ENCODE data around the gene TMEM109. TPM values are rescaled to one million over a fixed set of nuclear protein-coding genes. Genes with fewer than 3 reads are reported as not detected.

The TMEM109 gene
- total RNA-seq, 1 donor from 2014 or later = 127 TPM

DNA sequence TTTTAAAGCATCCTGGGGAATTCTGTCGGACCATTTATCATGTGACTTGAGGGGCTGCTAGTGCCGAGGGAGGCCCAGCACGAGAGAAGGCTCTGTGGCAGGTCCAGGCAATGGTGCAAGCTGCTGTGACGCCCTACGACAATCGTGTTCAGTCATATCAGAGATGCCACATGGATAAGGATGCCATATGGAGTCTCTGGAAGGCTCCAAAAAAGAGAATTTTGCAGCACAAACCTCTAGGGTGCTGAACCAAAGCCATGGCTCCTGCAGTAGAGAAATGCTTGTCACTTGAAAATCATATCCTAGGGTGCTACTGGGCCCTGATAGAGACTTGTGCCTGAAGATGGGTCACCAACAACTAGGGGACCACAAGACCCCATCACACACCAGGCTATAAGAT lies 50.8 kb downstream of the TMEM109 start:
- Histone ChIP-seq H3K27ac (no peak overlapping the region), H3K27me3 (no peaks in the 10 kb centered on the region), H3K4me3 (no peak overlapping the region), H3K4me1 (no peaks in the 10 kb centered on the region), H3K9me3 (no peaks in the 10 kb centered on the region), H3K36me3 (no peaks in the 10 kb centered on the region)
- intact Hi-C loops (cut with DNase I) = no loop called here
- no peak for DNase-seq (ENCODE audit: extremely low spot score in 2 of 2)
- TF ChIP-seq, protein P1, sequence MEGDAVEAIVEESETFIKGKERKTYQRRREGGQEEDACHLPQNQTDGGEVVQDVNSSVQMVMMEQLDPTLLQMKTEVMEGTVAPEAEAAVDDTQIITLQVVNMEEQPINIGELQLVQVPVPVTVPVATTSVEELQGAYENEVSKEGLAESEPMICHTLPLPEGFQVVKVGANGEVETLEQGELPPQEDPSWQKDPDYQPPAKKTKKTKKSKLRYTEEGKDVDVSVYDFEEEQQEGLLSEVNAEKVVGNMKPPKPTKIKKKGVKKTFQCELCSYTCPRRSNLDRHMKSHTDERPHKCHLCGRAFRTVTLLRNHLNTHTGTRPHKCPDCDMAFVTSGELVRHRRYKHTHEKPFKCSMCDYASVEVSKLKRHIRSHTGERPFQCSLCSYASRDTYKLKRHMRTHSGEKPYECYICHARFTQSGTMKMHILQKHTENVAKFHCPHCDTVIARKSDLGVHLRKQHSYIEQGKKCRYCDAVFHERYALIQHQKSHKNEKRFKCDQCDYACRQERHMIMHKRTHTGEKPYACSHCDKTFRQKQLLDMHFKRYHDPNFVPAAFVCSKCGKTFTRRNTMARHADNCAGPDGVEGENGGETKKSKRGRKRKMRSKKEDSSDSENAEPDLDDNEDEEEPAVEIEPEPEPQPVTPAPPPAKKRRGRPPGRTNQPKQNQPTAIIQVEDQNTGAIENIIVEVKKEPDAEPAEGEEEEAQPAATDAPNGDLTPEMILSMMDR (IDR thresholded peaks at IDR 0.05) = no peak
- TF ChIP-seq POLR2AphosphoS5 (IDR thresholded peaks at IDR 0.05; ENCODE audit: insufficient read depth in 1 of 2, low read depth in 1 of 2) (no peak), POLR2A (IDR thresholded peaks at IDR 0.05) (no peak)

DNA sequence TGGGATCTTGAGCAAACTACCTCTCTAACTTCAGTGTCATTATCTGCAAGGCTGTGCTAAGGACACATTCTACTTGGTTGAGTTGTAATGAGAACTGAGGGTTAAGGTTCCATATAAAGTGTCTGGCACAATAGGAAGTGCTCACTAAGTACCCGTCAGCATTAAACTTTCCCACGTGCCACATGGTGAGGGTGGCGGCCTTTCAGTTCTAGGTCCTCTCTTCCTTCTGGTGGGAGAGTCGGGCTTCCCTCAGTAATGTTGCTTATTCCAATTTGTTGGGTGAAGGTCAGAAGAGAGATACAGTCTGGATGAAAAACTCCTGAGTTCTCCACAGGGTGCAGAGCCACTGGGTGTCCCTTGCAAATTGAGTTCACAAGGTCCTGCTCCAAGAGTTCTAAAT lies 52.9 kb downstream of the TMEM109 start:
- H3K4me3 ChIP-seq = no peak overlapping the region
- no peaks in the 10 kb centered on the region for H3K9me3 ChIP-seq
- no peak for DNase-seq (ENCODE audit: extremely low spot score in 2 of 2)
- intact Hi-C loops (cut with DNase I) = no loop called here
- H3K36me3 ChIP-seq = no peaks in the 10 kb centered on the region
- no peaks in the 10 kb centered on the region for H3K27me3 ChIP-seq
- H3K4me1 ChIP-seq = no peaks in the 10 kb centered on the region
- TF ChIP-seq, protein P1 (IDR thresholded peaks at IDR 0.05) = no peak
- TF ChIP-seq POLR2AphosphoS5 (IDR thresholded peaks at IDR 0.05; ENCODE audit: insufficient read depth in 1 of 2, low read depth in 1 of 2) (no peak), POLR2A (IDR thresholded peaks at IDR 0.05) (no peak)
- H3K27ac ChIP-seq = no peak overlapping the region

DNA sequence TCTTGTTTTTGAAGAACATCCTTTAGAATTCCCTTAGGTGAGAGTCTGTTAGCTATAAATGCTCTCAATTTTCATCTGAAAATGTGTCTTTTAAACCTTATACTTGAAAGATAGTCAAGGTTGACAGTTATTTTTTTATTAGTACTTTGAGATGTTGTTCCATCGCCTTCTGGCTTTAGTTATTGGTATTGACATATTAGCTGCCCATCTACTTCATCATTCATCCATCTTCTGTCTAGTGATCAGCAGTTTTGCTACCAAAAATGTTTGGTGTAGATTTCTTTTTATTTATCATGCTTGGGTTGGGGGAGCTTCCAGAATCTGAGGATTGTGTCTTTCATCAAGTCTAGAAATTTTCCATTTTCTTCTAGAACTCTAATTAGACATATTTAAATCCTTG lies 54.3 kb downstream of the TMEM109 start:
- Histone ChIP-seq H3K9me3 (no peaks in the 10 kb centered on the region), H3K4me1 (no peaks in the 10 kb centered on the region), H3K36me3 (no peaks in the 10 kb centered on the region), H3K27ac (no peak overlapping the region), H3K27me3 (no peaks in the 10 kb centered on the region), H3K4me3 (no peak overlapping the region)
- TF ChIP-seq, protein P1 (IDR thresholded peaks at IDR 0.05) = no peak
- TF ChIP-seq POLR2A (IDR thresholded peaks at IDR 0.05) (no peak), POLR2AphosphoS5 (IDR thresholded peaks at IDR 0.05; ENCODE audit: insufficient read depth in 1 of 2, low read depth in 1 of 2) (no peak)
- DNase-seq (ENCODE audit: extremely low spot score in 2 of 2) = no peak
- intact Hi-C loops (cut with DNase I) = no loop called here

DNA sequence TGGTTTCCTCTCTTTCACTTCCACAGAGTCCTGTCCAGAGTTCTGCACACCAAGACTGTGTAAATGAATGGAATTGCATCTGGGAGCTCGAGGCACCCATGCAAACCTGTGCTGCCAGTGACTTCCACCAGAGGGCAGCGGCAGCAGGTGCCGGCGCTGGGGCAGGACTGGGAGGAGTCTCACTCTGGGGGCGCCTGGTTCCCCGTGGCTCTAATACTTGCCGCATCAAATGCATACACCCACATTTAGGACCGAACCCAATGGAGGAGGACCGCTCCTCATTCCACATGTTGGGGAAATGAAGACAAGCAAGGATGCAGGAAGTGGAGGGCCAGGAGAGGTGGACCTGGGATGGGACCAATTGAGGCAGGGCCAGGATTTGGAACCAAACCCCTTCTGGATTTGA lies 56.4 kb downstream of the TMEM109 start:
- Histone ChIP-seq H3K36me3 (no peaks in the 10 kb centered on the region), H3K4me3 (no peak overlapping the region), H3K9me3 (no peaks in the 10 kb centered on the region), H3K27ac (no peak overlapping the region), H3K4me1 (no peaks in the 10 kb centered on the region), H3K27me3 (no peaks in the 10 kb centered on the region)
- TF ChIP-seq POLR2A (IDR thresholded peaks at IDR 0.05) = no peak
- TF ChIP-seq, protein P1 (IDR thresholded peaks at IDR 0.05) = peak; percentile 43 to 68 (median 58)
- no peak for DNase-seq (ENCODE audit: extremely low spot score in 2 of 2)
- intact Hi-C loops (cut with DNase I) = no loop called here

DNA sequence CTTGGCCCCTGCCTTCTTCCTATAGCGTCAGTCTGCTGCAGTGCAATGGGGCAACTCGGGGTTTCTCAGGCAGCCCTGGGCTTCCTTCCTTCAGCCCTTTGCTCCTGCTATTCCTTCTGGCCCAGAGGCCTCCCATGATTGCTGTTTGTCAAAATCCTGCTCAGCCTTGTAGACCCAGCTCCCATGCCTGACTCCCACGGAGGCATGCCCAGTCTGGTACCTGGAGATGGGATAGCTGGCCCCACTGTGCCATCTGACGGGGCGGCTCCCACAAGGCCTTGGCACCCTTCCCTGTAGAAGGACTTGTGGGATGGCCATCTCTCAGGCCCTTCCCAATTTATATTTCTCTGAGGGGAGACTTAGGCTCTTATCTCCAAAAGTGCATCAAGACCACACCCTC lies 56.9 kb downstream of the TMEM109 start:
- Histone ChIP-seq H3K4me1 (no peaks in the 10 kb centered on the region), H3K36me3 (no peaks in the 10 kb centered on the region), H3K27me3 (no peaks in the 10 kb centered on the region), H3K27ac (no peak overlapping the region), H3K9me3 (no peaks in the 10 kb centered on the region), H3K4me3 (no peak overlapping the region)
- intact Hi-C loops (cut with DNase I) = no loop called here
- TF ChIP-seq POLR2AphosphoS5 (IDR thresholded peaks at IDR 0.05; ENCODE audit: insufficient read depth in 1 of 2, low read depth in 1 of 2) (no peak), POLR2A (IDR thresholded peaks at IDR 0.05) (no peak)
- TF ChIP-seq, protein P1 (IDR thresholded peaks at IDR 0.05) = no peak
- no peak for DNase-seq (ENCODE audit: extremely low spot score in 2 of 2)
